Esophagus muscularis mucosa (tissue), 3 donors: Measurements from ENCODE around the gene SAMD4A.

Experiments
- CTCF ChIP-seq, 3 experiments: fragments of 200-600 bp in 2 of 3; fragments of 450-650 bp in 1 of 3; sonication (generic) in 2 of 3; IDR thresholded peaks; one replicate each; pipeline ENCODE4 v1.5.1; 2017 to 2019; ENCODE audit warnings: antibody characterized with exemption in 3 of 3, mild to moderate bottlenecking in 2 of 3, moderate library complexity in 1 of 3
- POLR2A ChIP-seq: fragments of 450-650 bp; IDR thresholded peaks from one replicate; pipeline ENCODE4 v1.6.1; 2017; ENCODE audit warnings: antibody characterized with exemption, moderate library complexity, mild to moderate bottlenecking, low read depth
- POLR2AphosphoS5 ChIP-seq, 2 donors: sonication (generic); formaldehyde crosslinking; IDR thresholded peaks; one replicate each; pipeline ENCODE4 v1.6.1; 2017; ENCODE audit warnings: antibody characterized with exemption in 2 of 2

- no peak for TF ChIP-seq CTCF (IDR thresholded peaks at IDR 0.05)
- TF ChIP-seq POLR2AphosphoS5 (IDR thresholded peaks at IDR 0.05): no peak
- no peak for TF ChIP-seq POLR2A
Measured at GRCh38 chr14:54640506-54640905, 73.6 kb downstream of the SAMD4A start.
